Ascending aorta (tissue), 2 donors: ENCODE measurements around the gene ARID3A. TPM values are rescaled to one million over a fixed set of nuclear protein-coding genes. Genes with fewer than 3 reads are reported as not detected.

Experiments used
- DNase-seq, 2 donors: peaks; one replicate each; pipeline ENCODE4 v3.0.0-alpha.2; 2019; ENCODE audit warnings: low spot score in 2 of 2
- H3K27ac ChIP-seq, 2 donors: fragments of 200-600 bp; sonication (generic); one replicate each; pipeline ENCODE4 v1.5.1; 2016 to 2017; ENCODE audit warnings: mild to moderate bottlenecking in 1 of 2
- H3K27me3 ChIP-seq: fragments of 200-600 bp; sonication (generic); one replicate; pipeline ENCODE4 v1.5.1; 2017
- H3K36me3 ChIP-seq, 2 donors: fragments of 200-600 bp; sonication (generic); one replicate each; pipeline ENCODE4 v1.5.1; 2016
- H3K4me1 ChIP-seq, 2 donors: fragments of 200-600 bp; sonication (generic); one replicate each; pipeline ENCODE4 v1.5.1; 2016 to 2017; ENCODE audit warnings: mild to moderate bottlenecking in 1 of 2
- H3K4me3 ChIP-seq, 2 donors: fragments of 200-600 bp; sonication (generic); one replicate each; pipeline ENCODE4 v1.5.1; 2016 to 2017; ENCODE audit warnings: mild to moderate bottlenecking in 1 of 2
- H3K9me3 ChIP-seq, 2 donors: fragments of 200-600 bp; sonication (generic); one replicate each; pipeline ENCODE4 v1.5.1; 2016
- CTCF ChIP-seq, 3 experiments: fragments of 200-600 bp in 2 of 3; fragments of 450-650 bp in 1 of 3; sonication (generic) in 2 of 3; IDR thresholded peaks; one replicate each; pipeline ENCODE4 v1.5.1; 2016 to 2019; ENCODE audit warnings: antibody characterized with exemption in 3 of 3, mild to moderate bottlenecking in 1 of 3, moderate library complexity in 1 of 3
- intact Hi-C: fragments of 100-400 bp; cut with DNase I; formaldehyde crosslinking; loops from one replicate; pipeline ENCODE4 v1.15.1; 2023
- total RNA-seq: library from RNA; depleted of rRNA; stranded (reverse); fragments of >200 nt; gene quantifications from one replicate; pipeline ENCODE4 v1.1.0, GENCODE V29; 2016

Gene ARID3A
- total RNA-seq, 1 donor from 2014 or later = 55.3 TPM

GRCh38 chr19:904545-904944 is 21.3 kb upstream of the ARID3A start:
- H3K4me3 ChIP-seq = no peak overlapping the region
- TF ChIP-seq CTCF (IDR thresholded peaks at IDR 0.05) = no peak
- H3K36me3 ChIP-seq = peaks cover 3 to 18% of the 10 kb centered on the region in 2 donors
- no peak overlapping the region for H3K27ac ChIP-seq
- H3K9me3 ChIP-seq = no peaks in the 10 kb centered on the region
- H3K27me3 ChIP-seq = no peaks in the 10 kb centered on the region
- intact Hi-C loops = no loop called here
- DNase-seq = no peak
- H3K4me1 ChIP-seq = no peaks in the 10 kb centered on the region

GRCh38 chr19:906480-906879 is 19.4 kb upstream of the ARID3A start:
- intact Hi-C loops = no loop called here
- Histone ChIP-seq H3K27ac (no peak overlapping the region), H3K4me1 (no peaks in the 10 kb centered on the region), H3K27me3 (no peaks in the 10 kb centered on the region), H3K36me3 (peaks cover 0 to 5% of the 10 kb centered on the region in 2 donors), H3K4me3 (no peak overlapping the region), H3K9me3 (no peaks in the 10 kb centered on the region)
- DNase-seq = no peak
- TF ChIP-seq CTCF (IDR thresholded peaks at IDR 0.05) = no peak

GRCh38 chr19:907183-907853 is 18.5 kb upstream of the ARID3A start:
- Histone ChIP-seq H3K4me1 (no peaks in the 10 kb centered on the region), H3K27me3 (no peaks in the 10 kb centered on the region), H3K27ac (no peak overlapping the region), H3K4me3 (no peak overlapping the region), H3K9me3 (no peaks in the 10 kb centered on the region), H3K36me3 (no peaks in the 10 kb centered on the region)
- TF ChIP-seq CTCF (IDR thresholded peaks at IDR 0.05) = no peak
- intact Hi-C loops = no loop called here
- no peak for DNase-seq

GRCh38 chr19:911197-912033 is 14.4 kb upstream of the ARID3A start:
- no peak for DNase-seq
- H3K4me1 ChIP-seq = peaks cover 0 to 7% of the 10 kb centered on the region in 2 donors
- H3K36me3 ChIP-seq = no peaks in the 10 kb centered on the region
- peak overlapping the region in 1 of 2 donors; percentile 2 for H3K4me3 ChIP-seq
- intact Hi-C loops = loop anchor here (5.0 kb wide), 1 partner anchor 114 kb away; the partner anchor contains the start of gene PTBP1
- H3K9me3 ChIP-seq = no peaks in the 10 kb centered on the region
- no peak for TF ChIP-seq CTCF (IDR thresholded peaks at IDR 0.05)
- H3K27me3 ChIP-seq = no peaks in the 10 kb centered on the region
- H3K27ac ChIP-seq = peak overlapping the region in 1 of 2 donors; percentile 7

- Histone ChIP-seq H3K27ac (peak overlapping the region; percentile 74 to 79), H3K4me3 (peak overlapping the region; percentile 93 to 95), H3K4me1 (peaks cover 2 to 12% of the 10 kb centered on the region in 2 donors), H3K27me3 (peaks cover 7% of the 10 kb centered on the region), H3K36me3 (no peaks in the 10 kb centered on the region), H3K9me3 (no peaks in the 10 kb centered on the region)
- no peak for DNase-seq
- no peak for TF ChIP-seq CTCF (IDR thresholded peaks at IDR 0.05)
- intact Hi-C loops = loop anchor here (1.0 to 5.0 kb wide), 2 partner anchors 19 to 115 kb away; partner anchors contain the start of genes MED16, PTBP1 and RNU6-9
These were observed 13.4 kb upstream of the ARID3A start for GRCh38 chr19:912181-913079.
